HG03095 (cell line): ENCODE data around the gene KASH5.
"Not testable (repeated sequence)": the region's sequence is repeated elsewhere in the genome, so short reads cannot be mapped to it uniquely, and the experiment has no call there.

ENCODE experiments used
- ATAC-seq: cut with Tn5 transposase; IDR thresholded peaks from one replicate; pipeline ENCODE4 v1.9.1; 2021; ENCODE audit warnings: moderate library complexity; ENCODE audit not compliant: unreplicated experiment

Gene KASH5

DNA sequence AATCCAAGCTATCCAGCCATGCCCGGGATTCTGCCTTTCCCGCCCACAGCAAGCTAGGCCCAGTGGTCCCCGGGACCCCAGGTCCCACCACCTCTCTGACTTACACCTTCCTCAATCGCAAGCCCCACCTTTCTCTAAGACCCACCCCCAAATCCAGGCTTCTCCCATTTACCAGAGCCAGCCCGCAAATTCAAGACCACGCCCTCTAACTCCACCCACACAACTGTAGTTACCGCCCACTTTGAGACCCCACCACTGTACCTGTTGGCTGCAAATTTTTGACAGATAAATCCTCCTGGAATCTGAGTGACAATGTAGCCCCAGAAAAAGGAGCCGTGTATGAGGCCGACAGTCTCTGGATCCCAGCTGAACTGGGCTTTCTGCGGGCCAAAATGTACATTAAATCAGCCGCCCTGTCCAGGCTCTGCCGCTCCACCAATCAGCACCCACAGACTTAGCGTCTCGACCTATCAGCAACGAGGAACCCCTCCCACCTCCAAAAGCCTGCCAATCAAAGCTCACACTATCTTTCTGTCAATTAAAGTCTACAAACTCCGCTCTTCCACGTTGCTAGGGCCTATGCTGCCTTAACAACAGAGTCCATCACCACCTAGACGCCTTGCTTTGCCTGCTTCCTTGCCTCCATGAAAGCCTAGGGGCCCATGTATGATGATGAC lies 47.0 kb downstream of the KASH5 start:
- no peak for ATAC-seq

DNA sequence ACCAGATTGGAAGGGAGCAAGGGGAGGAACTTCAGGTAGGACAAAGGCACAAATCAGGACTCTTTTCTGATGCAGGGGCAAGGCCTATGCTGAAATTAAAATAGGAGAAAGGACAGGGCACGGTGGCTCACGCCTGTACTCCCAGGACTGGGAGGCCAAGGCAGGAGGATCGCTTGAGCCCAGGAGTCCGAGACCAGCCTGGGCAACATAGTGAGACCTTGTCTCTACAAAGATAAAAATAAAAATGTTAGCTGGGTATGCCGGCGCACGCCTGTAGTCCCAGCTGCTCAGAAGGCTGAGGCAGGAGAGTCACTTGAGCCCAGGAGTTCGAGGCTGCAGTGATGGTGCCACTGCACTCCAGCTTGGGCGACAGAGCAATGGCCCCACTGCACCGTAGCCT lies 47.6 kb downstream of the KASH5 start:
- no peak for ATAC-seq

DNA sequence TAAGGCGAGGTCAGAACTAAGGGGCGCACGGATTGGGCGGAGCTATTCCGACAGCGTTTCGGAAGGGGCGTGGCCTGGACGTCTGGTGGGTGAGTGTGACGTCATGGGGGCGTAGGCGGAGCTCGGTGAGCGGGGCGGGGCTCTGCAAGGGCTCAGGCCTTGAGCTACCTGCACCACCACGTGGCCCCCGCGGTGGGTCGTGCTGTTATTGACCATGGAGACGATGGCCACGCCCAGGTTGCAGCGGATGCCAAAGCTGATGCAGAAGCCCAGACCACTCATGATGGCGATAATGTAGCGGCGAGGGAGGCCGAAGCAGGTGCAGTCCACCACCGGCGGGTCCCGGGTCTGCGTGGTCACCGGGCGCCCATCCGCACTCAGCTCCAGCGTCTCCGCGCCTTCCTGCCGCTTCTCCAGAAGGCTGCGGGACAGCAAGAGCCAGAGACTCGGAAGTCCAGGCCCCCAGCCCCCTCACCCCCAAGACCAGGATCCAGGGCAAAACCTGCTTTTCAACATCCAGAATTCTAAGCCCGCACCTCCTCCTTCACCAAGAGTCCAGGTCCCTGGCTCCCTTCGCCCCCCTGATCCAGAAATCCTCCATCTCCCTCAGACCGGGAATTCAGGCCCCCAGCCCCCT lies 48.5 kb downstream of the KASH5 start:
- no peak for ATAC-seq

DNA sequence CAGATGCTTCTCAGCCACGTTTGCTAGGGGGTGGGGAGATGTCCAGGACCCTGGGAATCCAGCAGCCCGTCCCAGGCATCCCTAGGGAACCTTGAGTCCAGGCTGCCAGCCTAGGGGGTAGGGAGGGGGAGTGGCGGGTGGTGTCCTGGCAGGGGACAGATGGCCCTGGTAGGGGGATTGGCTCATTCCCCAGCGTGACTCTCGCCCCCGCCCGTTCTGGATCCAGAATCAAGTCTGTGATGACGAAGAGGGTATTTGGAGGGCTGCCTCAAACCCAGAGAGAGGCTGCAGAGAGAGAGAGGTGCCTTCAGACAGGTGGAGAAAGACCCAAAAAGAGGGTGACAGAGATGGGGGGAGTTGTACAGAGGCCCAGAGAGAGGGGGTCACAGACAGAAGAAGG lies 49.2 kb downstream of the KASH5 start:
- ATAC-seq, result no peak

DNA sequence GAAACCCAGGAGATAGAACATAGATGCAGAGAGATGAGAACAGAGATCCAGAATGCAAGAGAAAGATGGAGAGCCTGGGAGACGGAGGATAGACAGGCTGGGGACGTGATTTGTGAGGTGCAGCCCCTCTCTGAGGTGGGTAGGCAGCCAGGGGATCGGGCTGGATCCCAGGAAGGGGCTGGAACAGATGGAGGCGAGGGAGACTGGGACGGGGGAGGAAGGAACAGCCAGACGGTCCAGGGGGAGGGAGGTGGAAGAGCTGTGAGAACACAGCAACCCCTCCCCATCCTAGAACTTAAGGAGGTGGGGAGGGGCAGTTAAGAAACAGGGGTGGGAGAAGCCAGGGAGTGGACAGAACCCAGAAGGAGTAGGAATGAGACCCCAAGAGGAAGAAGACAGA lies 50.2 kb downstream of the KASH5 start:
- no peak for ATAC-seq

DNA sequence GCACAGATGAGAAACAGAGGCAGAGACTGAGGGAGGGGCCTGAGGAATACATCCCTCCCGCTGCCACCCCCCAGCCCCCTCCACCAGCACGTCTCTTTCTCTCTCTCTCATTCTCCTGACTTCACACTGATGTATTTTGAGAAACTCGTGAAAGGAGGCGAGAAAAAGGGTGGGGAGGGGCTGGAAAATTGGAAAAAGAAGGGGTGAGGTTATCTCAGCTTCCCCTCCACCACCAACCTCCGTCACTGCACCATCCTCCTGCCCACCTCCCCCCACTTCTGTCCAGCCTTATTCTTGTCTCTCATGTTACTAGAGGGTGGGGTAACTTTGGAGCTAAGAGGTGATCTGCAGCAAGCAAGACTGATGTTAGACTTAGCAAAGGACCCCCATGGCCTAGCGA lies 51.8 kb downstream of the KASH5 start:
- ATAC-seq, result no peak

DNA sequence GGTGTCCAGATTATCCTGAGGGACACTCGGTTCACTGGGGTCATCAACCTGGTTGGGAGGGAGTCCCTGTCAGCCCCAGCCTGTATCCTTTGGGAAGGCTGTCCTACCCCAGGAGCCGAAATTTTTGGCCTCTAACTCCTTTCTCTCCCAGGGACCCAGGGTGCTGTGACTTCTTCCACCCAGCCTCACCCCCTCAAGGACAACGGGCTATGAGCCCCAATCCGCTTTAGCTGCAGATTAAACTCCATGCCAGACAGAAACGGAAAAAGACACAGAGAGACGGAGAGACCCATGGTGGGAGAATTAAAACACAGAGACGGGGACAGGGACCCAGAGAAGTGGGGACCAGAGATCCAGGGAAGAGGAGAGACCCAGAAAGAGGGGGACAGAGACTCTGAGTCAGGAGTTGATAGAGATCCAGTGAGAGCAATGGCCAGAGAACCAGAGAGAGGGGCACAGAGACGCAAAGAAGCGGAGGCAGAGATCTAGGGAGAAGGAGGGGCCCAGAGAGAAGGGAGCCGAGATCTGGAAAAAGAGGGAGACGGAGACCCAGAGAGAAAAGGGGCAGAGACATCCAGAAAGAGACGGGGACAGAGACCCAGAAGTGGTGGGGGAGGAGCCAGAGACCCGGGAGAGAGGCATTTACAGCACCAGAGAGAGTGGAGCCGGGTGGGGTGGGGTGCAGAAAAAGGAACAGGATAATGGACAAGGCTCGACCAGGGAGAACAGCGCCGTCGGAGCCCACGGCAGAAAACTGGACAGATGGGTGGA lies 52.6 kb downstream of the KASH5 start:
- no peak for ATAC-seq

DNA sequence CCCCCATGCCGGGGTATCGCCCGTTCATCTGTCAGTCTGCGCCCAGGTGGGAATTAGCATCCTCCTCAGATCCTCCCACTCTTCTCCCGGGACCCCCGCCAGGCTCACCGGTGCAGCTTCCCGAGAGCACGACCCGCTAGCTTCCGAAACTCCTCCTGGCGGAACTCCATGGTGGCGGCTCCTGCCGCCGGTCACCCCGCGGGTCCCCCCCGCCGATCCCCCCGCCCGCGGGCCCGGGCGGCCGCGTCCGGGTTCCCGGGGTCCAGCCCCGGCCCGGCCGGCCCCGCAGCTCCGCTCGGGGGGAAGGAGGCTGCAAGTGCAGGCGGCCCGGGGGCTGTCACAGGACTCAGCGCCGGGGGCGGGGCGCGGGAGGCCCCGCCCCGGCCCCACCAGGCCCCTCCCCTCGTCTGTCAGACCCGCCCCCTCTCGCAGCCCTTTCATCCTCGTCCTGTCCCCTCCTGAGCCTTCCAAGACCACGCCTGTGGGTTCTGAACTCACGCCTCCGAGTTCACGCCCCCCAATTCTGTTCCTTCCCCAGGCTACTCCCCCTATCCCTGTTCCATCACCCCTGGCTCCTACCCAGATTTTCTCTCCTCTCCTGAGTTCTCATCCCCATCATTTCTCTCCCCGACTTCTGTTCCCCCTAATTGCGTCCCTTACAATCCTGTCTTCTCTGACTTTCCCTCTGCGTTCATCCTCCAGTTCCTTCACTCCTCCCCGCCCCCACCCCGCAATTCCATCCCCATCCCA lies 53.3 kb downstream of the KASH5 start, which contains the start of gene SLC17A7:
SLC17A7 (minus strand) TSS at position 318 of the 750 bp plus-strand sequence; CDS start at position 170, 148 bp downstream.
- no peak for ATAC-seq

DNA sequence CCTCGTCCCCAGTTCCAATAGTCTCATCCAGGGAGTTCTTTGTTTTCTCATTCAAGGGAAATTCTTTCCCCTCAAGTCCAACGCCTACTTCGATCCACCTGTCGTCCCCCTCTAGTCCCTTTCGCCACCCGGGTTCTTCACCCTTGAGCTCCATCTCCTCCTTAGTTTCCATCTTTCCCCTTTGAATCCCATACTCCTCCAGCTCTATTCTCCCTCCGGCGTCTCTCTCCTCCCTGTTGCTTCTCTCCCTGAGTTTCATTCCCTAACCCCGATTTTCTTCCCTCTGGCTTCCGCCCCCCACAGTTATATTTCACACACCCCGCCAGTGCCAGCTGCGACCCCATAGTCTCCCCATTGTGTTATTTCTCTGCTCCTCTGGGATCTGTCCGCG lies 53.9 kb downstream of the KASH5 start:
- no peak for ATAC-seq

DNA sequence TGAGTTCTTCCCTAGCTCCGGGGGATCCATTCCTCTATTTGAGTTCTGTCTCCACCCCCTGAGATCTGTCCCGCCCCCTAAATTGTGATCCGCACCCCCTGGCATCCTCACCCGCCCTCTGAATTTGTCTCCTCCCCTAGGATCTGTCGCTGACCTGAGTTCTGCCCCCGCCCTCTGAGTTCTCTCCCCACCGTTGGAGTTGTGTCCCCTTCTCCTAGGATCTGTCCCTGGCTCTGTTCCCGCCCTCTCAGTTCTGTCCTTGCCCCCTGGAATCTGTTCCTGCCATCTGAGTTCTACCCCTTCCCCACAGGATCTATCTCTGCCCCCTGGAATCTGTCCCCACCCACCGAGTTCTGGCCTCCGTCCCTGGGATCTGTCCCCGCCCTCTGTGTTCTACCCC lies 54.3 kb downstream of the KASH5 start:
- ATAC-seq, result no peak

DNA sequence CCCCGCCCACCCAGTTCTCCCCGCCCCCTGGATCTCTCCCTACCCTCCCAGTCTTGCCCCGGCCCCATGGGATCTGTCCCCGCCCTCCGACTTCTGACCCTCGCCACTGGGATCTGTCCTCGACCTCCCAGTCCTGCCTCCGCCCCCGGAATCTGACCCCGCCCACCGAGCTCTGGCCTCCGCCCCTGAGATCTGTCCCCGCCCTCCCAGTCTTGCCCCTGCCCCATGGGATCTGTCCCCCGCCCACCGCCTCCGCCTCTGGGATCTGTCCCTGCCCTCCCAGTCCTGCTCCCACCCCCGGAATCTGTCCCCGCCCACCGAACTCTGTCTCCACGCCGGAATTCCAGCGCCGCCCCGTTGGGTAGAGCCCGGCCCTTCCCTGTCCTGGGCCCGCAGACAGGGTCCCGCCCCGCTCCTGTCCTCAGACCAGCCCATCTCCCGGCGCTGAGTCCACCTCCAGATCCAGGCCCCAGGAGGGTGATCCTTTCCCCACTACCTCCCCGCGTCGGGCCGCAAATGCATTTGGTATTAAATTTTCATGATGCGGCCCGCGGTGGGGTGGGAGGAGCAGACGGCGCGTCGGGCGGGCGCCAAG lies 54.8 kb downstream of the KASH5 start:
- ATAC-seq, result no peak

DNA sequence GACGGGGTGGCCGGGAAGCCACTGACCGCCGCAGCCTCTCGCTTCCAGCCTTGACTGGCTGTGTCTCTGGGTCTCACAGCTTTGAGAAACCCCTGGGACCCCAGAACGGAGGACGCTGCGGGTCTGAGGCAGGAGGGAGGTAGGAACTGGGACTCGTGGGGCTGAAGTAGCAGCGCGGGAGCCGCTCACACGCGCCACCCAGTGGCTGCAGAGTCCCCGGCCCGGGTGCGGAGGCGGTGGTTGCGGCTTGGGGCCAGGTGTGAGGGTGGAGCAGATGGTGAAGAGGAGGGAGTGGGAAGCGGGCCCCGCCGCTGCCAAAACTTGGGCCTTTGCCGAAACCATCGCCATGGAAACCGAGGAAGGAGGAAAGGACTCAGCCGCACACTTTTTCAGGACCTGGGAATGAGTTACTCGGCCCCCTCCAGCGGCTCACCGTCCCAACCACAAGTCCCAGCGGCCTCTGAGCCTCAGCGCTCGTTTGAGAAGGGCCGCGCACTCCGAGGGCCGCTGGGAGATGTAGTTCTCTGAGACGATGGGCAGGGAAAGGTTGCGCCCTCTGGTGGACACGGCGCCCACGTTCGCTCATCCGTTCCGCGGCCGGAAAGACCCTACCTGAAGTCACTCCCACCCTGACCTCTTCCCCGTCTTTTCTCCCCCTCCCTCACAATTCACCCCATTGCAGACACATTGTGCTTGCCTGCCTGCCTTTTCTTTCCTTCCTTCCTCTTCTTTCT lies 55.5 kb downstream of the KASH5 start:
- peak; percentile 72 for ATAC-seq

DNA sequence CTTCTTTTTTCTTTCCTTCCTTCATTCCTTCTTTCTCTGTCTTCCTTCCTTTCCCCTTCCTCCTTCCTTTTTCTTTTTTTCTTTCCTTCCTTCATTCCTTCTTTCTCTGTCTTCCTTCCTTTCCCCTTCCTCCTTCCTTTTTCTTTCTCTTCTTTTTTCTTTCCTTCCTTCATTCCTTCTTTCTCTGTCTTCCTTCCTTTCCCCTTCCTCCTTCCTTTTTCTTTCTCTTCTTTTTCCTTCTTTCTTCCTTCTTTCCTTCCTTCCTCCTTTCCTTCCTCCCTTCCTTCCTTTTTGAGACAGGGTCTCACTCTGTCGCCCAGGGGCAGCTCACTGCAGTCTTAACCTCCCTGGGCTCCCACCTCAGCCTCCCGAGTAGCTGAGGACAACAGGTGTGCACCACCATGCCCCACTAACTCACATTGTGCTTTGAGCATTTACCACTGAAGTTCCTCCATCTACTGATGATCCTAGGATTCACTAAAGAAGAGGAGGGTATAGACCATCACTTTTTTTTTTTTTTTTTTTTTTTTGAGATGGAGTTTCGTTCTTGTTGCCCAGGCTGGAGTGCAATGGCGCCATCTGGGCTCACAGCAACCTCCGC lies 56.2 kb downstream of the KASH5 start:
- not testable (repeated sequence) for ATAC-seq

DNA sequence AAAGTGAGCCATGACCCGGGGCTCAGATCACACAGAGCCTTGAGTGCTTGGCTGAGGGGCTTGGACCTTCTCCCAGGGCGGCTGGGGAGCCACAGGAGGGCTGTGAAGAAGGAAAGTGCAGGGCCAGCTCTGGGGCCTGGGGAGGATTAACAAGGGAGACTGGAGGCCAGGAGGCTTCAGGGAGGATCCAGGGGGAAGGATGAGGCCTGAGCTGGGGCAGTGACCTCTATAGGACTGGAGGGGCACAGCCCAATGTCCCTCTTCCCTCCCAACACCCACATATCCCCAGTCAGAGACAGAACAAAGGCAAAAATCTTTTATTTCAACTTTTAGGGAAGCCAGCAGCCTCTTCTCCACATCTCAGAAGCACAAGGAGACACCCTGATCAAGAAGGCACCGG lies 57.9 kb downstream of the KASH5 start:
- no peak for ATAC-seq

DNA sequence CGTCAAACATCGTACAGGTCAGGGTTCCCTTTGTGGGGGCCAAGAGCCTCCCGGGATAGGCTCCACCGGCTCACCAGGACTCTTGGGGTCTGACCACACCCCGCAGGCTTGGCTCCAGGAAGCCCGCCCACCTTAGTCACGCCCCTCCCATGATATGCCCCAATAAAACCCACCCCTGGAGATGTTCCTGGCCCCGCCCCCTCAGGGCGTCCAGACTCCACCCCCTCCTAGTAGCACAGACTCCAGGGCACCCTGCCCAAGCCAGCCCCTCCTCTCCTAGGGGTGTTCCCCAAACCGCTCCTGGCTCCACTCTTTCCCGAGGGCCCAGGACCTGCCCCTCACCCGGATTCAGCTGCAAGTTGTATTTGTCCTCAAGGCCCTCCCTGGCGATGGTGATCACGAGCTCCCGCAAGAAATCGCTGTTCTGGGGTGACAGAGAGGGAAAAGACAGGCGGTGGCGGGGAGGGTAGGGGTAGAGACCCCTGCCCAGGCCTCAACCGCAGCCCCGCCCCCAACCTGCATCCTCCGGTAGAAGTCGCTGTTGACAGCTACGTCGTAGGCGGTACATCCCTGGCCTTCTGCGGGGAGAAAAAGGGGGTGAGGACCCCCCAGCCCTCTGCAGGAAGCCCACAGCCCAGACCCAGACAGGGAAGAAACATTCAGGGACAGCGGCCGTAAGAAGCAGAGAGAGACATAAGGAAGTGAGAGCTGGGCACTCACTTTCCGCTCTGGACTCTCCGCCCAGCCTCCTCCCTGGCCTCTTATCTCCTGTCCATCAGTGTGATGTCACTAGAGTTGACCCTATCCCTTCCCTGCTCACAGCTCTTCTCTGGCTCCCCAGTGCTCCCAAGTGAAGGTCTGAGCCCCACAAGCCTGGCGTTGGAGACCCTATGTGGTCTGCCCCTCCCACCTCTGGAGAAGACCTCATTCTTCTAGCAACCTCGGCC lies 59.7 kb downstream of the KASH5 start:
- no peak for ATAC-seq

DNA sequence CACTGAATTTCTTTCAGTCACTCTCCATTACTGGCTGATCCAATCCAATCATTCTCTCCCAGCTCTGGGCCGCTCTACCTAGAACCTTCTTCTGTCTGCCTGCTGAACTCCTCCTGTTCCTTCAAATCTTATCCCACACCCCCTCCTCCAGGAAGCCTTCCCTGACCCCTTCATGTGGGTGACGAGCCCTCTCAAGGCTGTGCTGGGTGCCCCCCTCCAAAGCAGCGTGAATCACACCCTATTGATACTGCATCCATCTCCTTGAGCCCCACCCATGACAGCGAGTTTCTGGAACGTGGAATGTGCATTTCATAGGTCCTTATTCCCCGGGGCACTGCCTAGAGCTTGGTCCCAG lies 60.4 kb downstream of the KASH5 start:
- ATAC-seq, result no peak

DNA sequence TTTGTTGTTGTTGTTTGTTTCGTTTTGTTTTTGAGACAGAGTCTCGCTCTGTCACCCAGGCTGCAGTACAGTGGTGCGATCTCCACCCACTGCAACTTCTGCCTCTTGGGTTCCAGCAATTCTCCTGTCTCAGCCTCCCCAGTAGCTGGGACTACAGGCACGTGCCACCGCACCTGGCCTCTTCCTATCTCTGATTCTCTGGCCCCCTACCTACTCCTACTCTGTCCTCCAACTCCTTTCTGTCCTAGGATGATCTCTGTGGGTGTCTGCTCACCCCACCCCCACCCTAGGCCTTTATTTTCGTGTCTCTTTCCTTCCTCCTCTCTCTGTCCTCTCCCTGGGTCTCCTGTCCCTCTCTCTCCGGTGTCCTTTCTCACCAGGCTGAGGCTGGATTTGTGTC lies 62.4 kb downstream of the KASH5 start:
- no peak for ATAC-seq

DNA sequence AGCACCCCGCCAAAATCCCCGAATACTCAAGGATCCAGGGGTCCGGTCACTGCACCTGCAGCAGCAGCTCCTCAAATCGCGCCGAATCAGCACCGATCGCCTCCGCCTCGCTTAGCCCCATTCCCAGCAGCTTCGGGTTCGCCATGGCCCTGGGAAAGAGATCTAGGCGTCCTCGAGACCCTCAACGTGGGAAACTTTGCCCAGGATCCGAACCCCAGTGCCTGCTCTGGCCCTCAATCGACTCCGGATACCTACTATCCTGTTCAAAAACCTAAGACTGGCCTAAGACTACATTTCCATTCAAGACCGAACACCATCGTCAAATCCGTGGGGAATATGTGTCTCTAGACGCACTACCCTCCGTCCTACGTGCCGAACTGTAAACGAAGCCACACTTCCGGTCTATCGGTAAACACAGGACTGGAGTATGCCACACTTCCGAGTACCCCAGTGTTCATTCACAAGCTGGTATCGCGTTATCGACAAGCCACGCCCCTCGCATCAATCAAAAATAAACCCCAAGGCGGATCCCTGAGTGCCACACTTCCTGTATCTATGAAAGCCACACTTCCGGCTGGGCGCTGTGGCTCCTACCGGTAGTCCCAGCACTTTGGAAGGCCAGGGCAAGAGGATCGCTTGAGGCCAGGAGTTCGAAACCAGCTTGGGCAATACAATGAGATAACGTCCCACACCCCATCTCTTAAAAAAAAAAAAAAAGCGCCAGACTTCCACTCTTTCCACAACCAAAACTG lies 63.6 kb downstream of the KASH5 start, which contains the start of gene PIH1D1:
PIH1D1 (minus strand) TSS at position 385 of the 752 bp plus-strand sequence; CDS start at position 145, 240 bp downstream.
- peak; percentile 53 for ATAC-seq
